NCI-H2107 treated with DMSO at 0.1 percent for 48 hours (cell line): Measurements from ENCODE around the gene DMXL2.
A peak's percentile ranks its signal among the peaks of the same experiment; 100 is the strongest.
"Not testable (repeated sequence)": the region's sequence is repeated elsewhere in the genome, so short reads cannot be mapped to it uniquely, and the experiment has no call there.

ENCODE experiments used
- DNase-seq: peaks from one replicate; lab custom pipeline; 2025; ENCODE audit not compliant: unreplicated experiment; lab: John Stamatoyannopoulos, UW

The DMXL2 gene

GRCh38 chr15:51425517-51426040, 197.0 kb downstream of the DMXL2 start:
- no peak for DNase-seq

DNA sequence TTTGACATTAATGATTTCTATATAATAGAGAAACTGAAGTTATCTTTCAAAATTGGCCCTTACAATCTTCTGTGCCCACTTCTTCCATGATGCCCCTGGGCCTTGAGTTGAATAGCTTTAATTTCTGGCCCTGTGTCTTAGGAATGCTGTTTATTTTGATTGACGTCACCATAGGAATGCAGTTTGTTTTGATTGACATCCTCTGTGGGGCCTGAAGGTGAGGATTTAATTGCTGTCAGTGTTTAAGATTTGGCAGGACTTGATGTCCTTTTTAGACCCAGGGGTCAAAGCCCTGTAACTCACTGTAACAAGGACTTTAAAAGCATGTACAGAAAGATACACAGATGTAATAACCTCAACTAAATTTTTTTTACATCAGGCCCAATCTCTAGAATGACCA, 197.8 kb downstream of the DMXL2 start:
- DNase-seq = no peak

DNA sequence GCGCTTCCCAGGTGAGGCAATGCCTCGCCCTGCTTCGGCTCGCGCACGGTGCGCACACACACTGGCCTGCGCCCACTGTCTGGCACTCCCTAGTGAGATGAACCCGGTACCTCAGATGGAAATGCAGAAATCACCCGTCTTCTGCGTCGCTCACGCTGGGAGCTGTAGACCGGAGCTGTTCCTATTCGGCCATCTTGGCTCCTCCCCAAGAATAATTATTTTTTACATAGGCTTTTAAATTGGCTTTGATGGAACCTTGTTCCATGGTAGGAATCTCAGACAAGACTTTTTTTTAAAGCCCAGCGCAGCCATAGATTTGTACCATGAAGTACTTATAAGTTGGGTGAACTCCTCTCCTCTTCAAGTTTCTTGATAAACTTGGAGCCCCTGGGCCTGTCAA, 199.5 kb downstream of the DMXL2 start:
- not testable (repeated sequence) for DNase-seq

GRCh38 chr15:51416129-51416528, 206.4 kb downstream of the DMXL2 start:
- DNase-seq = no peak

GRCh38 chr15:51414256-51414860, 208.2 kb downstream of the DMXL2 start:
- no peak for DNase-seq

DNA sequence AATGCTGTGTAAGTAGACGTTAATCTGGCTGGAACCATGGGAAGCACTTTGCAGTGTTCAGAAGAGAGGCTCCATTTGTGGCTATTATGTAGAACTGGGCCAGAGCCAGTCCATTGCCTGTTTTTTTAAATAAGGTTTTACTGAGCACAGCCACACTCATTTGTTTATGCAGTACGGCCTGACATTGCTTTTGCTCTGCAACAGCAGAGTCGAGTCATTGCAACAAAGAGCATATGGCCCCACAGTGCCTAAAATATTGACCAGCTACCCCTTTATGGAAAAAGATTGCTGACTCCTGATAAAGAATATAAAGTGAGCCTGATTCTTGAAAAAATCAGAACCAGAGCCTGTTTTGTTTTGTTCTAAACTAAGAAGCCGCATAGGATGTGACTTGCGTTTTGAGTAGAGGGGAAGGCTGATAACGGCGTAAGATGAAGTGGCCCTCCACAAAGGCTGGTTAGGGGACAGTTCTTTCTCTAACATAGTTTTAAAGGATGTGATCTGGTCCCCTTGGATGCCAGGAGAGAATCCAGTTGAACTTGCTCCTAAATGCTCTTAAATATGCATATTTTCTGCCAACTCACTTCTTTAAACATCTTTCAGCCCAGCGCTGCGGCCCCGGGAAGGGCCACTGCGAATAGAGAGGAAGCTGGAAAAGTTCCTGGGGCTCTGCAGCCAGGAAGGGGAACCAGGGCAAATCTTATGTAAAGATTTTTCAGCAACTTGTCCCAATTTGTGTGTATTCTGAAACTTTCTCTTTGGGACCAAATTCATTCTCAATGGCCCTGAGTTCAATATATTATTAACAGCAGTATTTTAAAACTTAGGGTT, 216.7 kb downstream of the DMXL2 start:
- no peak for DNase-seq

GRCh38 chr15:51403946-51404695, 218.4 kb downstream of the DMXL2 start:
- no peak for DNase-seq

DNA sequence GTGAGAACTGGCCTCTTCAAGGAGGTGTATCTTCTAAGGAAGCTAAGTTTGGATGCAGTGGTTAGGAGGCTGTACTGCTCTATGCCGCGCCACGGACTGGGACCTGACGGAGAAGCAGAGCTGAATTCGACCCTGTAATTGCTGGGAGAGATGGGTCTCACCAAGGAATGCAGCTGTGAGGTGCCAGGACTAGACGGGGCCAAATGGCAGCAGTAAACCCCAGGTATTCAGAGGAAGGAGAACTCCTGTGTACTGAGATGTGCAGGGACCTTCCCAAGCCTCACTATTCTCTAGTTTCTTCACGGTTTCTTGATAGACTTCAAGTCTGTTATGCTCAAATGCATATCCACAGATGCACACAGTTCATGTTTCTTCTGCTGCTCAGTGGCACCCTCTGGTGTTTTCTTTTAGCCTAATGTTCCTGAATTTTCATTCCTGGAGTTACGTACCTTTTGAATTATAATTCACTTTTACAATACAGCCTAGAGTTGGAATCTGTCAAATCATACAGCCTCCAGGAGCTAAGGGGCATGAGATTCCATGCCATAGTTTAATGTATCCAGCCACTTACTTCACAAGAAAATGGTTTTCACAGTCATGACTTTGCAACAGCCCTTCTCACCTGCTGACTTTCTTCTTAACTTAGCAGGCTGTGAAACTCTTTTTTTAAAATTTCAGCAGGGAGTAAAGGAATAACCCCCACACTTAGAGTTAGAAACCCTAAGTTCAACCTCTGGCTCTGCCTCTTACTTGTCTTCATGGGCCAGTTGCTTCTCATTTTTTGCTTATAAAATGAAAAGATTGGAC, 219.3 kb downstream of the DMXL2 start:
- peak; percentile 13 for DNase-seq

- DNase-seq = peak; percentile 31
Observed at GRCh38 chr15:51401872-51402517, 220.6 kb downstream of the DMXL2 start.

- no peak for DNase-seq
Observed at GRCh38 chr15:51401051-51401780, 221.4 kb downstream of the DMXL2 start.

DNA sequence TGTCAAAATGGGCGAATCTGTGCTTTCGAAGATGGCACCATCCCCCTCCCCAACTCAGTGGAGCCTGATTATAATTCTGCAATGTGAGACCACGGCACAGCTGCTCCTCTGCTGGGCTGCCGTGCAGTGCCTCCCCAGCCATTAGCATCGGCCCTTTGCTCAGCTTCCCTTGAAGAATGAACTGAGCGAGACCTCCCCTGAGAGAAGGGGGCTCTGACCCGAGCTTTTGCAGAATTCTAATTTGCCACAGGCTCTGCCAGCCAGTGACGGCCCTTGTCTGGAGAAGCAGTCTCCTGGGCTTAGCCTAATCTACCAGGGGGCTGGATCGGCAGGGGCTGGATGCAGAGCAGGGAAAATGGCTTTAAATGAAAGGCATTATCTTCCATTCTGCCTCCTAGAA, 223.9 kb downstream of the DMXL2 start:
- no peak for DNase-seq
